Breast epithelium (tissue), 4 donors: Measurements from ENCODE around the gene VEGFA. TPM values are rescaled to one million over a fixed set of nuclear protein-coding genes. Genes with fewer than 3 reads are reported as not detected.

Experiments used
- DNase-seq, 2 donors: peaks; one replicate each; pipeline ENCODE4 v3.0.0-alpha.2; 2019; ENCODE audit warnings: low spot score in 2 of 2
- H3K27ac ChIP-seq, 2 donors: fragments of 200-600 bp; sonication (generic) in 1 of 2; one replicate each; pipeline ENCODE4 v1.5.1; 2016 to 2019; ENCODE audit warnings: mild to moderate bottlenecking in 1 of 2
- H3K27me3 ChIP-seq, 2 donors: fragments of 200-600 bp; sonication (generic) in 1 of 2; one replicate each; pipeline versions ENCODE4 v1.5.1 to v1.6.0; 2017 to 2019; ENCODE audit warnings: control low read depth in 1 of 2, mild to moderate bottlenecking in 1 of 2
- H3K36me3 ChIP-seq: fragments of 200-600 bp; one replicate; pipeline ENCODE4 v1.5.1; 2019
- H3K4me1 ChIP-seq, 2 donors: fragments of 200-600 bp; sonication (generic); one replicate each; pipeline ENCODE4 v1.5.1; 2016 to 2019; ENCODE audit warnings: control low read depth in 1 of 2
- H3K4me3 ChIP-seq, 3 donors: fragments of 200-600 bp; sonication (generic); 1 replicate in 2 of 3; 2 replicates in 1 of 3; pipeline ENCODE4 v1.5.1; 2016 to 2019; ENCODE audit warnings: mild to moderate bottlenecking in 3 of 3, moderate library complexity in 2 of 3
- H3K9me3 ChIP-seq, 2 donors: fragments of 200-600 bp; sonication (generic) in 1 of 2; one replicate each; pipeline ENCODE4 v1.5.1; 2016 to 2019; ENCODE audit warnings: control low read depth in 1 of 2
- POLR2A ChIP-seq: fragments of 450-650 bp; IDR thresholded peaks from one replicate; pipeline ENCODE4 v1.6.1; 2016; ENCODE audit warnings: antibody characterized with exemption, mild to moderate bottlenecking, moderate library complexity
- POLR2AphosphoS5 ChIP-seq, 3 donors: sonication (generic); formaldehyde crosslinking; IDR thresholded peaks; one replicate each; pipeline ENCODE4 v1.6.1; 2017; ENCODE audit warnings: antibody characterized with exemption in 3 of 3
- intact Hi-C: fragments of 100-400 bp; cut with DNase I; formaldehyde crosslinking; loops from one replicate; pipeline ENCODE4 v1.15.1; 2023; ENCODE audit warnings: low total_unique reads
- total RNA-seq, 3 donors: library from RNA; depleted of rRNA; stranded (reverse); fragments of >200 nt; gene quantifications; one replicate each; pipeline ENCODE4 v1.1.0, GENCODE V29; 2016
- TF ChIP-seq, protein P1 (sequence below), 3 donors: fragments of 450-650 bp; IDR thresholded peaks; one replicate each; pipeline ENCODE4 v1.5.1; 2016 to 2017; ENCODE audit warnings: antibody characterized with exemption in 3 of 3, mild to moderate bottlenecking in 3 of 3, moderate library complexity in 3 of 3

The VEGFA gene
- total RNA-seq, 3 donors from 2014 or later, result 123 to 230 (median 132) TPM

DNA sequence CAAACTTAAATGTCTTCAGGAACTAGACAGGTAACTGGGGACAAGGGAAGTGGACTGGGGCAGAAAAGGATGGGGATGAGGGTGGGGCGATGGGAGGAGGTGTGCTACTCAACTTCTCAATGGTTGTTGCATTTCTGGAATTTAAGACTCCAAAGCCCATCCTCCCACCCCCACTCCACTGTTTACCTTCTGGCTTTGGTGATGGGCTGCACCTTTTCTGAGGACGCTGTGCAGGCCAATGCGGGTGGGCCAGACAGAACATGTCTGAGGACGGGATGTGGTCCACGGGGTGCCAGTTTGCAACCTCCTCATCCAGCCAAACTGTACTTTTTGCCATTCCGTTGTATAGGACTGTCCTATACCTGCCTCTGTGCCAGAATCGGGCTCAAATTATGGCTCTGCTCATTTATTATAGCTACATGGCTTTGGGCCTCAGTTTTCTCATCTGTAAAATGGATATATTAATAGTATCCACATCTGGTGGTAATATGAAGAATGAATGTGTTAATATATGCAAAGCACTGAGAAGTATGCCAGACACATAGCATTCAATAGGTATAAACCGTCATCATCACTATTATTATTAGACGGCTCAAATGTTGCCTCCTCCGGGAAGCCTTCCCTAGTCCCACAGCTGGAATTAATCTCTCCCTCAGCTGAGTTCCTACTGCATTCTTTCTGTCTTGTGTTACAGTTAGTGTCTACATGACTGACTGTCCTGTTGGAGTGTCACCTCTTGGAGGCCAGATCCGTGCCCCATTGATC lies 31.0 kb upstream of the VEGFA start:
- no peak for DNase-seq
- H3K9me3 ChIP-seq, result no peaks in the 10 kb centered on the region
- TF ChIP-seq POLR2AphosphoS5 (IDR thresholded peaks at IDR 0.05) (no peak), POLR2A (no peak)
- TF ChIP-seq, protein P1, sequence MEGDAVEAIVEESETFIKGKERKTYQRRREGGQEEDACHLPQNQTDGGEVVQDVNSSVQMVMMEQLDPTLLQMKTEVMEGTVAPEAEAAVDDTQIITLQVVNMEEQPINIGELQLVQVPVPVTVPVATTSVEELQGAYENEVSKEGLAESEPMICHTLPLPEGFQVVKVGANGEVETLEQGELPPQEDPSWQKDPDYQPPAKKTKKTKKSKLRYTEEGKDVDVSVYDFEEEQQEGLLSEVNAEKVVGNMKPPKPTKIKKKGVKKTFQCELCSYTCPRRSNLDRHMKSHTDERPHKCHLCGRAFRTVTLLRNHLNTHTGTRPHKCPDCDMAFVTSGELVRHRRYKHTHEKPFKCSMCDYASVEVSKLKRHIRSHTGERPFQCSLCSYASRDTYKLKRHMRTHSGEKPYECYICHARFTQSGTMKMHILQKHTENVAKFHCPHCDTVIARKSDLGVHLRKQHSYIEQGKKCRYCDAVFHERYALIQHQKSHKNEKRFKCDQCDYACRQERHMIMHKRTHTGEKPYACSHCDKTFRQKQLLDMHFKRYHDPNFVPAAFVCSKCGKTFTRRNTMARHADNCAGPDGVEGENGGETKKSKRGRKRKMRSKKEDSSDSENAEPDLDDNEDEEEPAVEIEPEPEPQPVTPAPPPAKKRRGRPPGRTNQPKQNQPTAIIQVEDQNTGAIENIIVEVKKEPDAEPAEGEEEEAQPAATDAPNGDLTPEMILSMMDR (IDR thresholded peaks at IDR 0.05), result no peak
- H3K27me3 ChIP-seq, result no peaks in the 10 kb centered on the region
- H3K27ac ChIP-seq, result no peak overlapping the region
- intact Hi-C loops, result no loop called here
- no peak overlapping the region for H3K4me3 ChIP-seq
- no peaks in the 10 kb centered on the region for H3K36me3 ChIP-seq
- H3K4me1 ChIP-seq, result no peaks in the 10 kb centered on the region

DNA sequence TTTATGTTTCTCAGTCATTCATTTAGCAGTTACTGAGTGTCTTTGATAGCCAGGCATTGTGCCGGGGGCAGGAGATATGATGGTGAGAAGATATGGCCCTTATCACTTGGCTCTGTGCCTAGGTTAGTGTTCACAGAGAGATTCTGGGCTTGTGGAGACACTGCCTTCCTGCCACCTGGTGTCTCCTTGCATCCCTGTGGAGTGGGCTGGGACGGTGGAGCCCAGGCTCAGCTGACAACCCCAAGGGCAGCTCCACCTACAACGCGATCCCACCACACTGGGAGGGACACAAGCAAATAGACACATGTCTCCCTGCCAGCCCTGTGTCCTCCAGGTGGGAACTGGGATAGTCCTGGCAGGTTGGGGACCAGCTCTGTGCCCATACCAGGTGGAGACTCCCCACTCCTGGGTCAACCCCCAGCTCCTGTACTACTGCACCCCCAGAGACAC lies 30.3 kb upstream of the VEGFA start:
- no peaks in the 10 kb centered on the region for H3K27me3 ChIP-seq
- H3K4me3 ChIP-seq, result no peak overlapping the region
- no peak for DNase-seq
- no peaks in the 10 kb centered on the region for H3K9me3 ChIP-seq
- no peaks in the 10 kb centered on the region for H3K4me1 ChIP-seq
- no peaks in the 10 kb centered on the region for H3K36me3 ChIP-seq
- TF ChIP-seq POLR2A, result no peak
- TF ChIP-seq POLR2AphosphoS5 (IDR thresholded peaks at IDR 0.05), result no peak
- TF ChIP-seq, protein P1 (IDR thresholded peaks at IDR 0.05), result no peak
- no peak overlapping the region for H3K27ac ChIP-seq
- intact Hi-C loops, result no loop called here

GRCh38 chr6:43740321-43740960 lies 29.6 kb upstream of the VEGFA start:
- Histone ChIP-seq H3K27me3 (no peaks in the 10 kb centered on the region), H3K36me3 (no peaks in the 10 kb centered on the region), H3K4me3 (no peak overlapping the region), H3K9me3 (no peaks in the 10 kb centered on the region), H3K27ac (no peak overlapping the region), H3K4me1 (no peaks in the 10 kb centered on the region)
- no peak for TF ChIP-seq POLR2A
- TF ChIP-seq, protein P1 (IDR thresholded peaks at IDR 0.05), result no peak
- intact Hi-C loops, result no loop called here
- no peak for DNase-seq

DNA sequence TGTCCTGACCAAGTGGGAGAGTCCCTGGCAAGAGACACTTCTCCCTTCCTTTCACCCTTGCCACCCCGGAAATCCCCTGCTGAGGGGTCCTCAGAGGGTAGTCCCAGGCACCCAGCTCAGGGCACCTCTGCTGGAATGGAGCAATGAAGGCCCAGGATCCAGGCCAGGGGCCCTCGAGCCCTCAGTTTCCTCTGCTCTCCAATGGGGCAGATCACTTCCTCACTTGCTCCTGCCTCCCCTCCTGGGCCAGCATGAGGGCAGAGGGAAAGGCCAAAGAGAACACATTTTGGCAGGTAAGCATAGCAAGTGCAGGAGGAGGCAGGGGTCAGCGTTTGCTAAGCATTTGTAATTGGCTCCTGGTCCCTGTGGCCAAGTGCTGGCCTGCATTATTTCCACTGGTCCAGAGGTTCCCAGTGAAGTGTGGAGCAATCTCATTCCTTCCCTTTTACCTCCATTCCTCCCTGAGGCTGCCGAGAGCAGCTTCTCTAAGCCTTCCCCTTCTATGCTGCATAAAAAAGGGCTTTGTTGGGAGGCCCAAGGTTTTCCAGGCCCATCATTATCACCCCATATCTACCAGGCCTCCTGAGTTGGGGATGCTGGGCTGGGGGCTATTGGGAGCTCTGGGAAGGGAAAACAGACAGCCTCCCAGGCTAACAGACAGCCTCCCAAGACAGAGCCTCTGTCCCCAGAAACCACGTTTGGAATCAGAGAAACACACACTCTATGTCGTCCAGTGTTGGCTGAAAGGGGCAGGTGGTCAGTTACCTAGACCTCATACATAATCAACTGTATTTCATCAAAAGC lies 28.8 kb upstream of the VEGFA start:
- Histone ChIP-seq H3K27me3 (no peaks in the 10 kb centered on the region), H3K36me3 (no peaks in the 10 kb centered on the region), H3K27ac (peak overlapping the region in 1 of 2 donors; percentile 3), H3K4me1 (no peaks in the 10 kb centered on the region), H3K4me3 (no peak overlapping the region), H3K9me3 (no peaks in the 10 kb centered on the region)
- no peak for DNase-seq
- no peak for TF ChIP-seq POLR2AphosphoS5 (IDR thresholded peaks at IDR 0.05)
- no peak for TF ChIP-seq POLR2A
- TF ChIP-seq, protein P1 (IDR thresholded peaks at IDR 0.05), result no peak
- intact Hi-C loops, result no loop called here
